Measurements from ENCODE around the gene TUBA3E. TPM values are rescaled to one million over a fixed set of nuclear protein-coding genes. Genes with fewer than 3 reads are reported as not detected.

The TUBA3E gene
- total and polyA plus RNA-seq, 2 of the 8 experiments (the other 6 are each of a cell fraction or from before 2014, with no cell fraction given): not detected

GRCh38 chr2:130152816-130153595 lies 45.2 kb downstream of the TUBA3E start:
- no peak overlapping the region for H2AFZ ChIP-seq (ENCODE audit: low read length)
- H3K56ac ChIP-seq (replicated peaks; ENCODE audit: insufficient read length, low read depth, low read length): no peak overlapping the region
- H3K4me2 ChIP-seq (ENCODE audit: insufficient read depth in 1 of 2, low read depth in 2 of 2, low read length in 2 of 2): no peak overlapping the region
- no peak overlapping the region for H2BK5ac ChIP-seq (ENCODE audit: low read depth, low read length)
- H2BK120ac ChIP-seq (replicated peaks; ENCODE audit: low read depth, low read length): no peak overlapping the region
- H3K23me2 ChIP-seq (ENCODE audit: low read depth, low read length): no peaks in the 10 kb centered on the region
- DNase-seq (ENCODE audit: low read depth in 1 of 2, low spot score in 2 of 2) (no peak), FAIRE-seq (no peak)
- no peaks in the 10 kb centered on the region for H3K4me1 ChIP-seq (replicated peaks in 1 of 4; ENCODE audit: control insufficient read depth in 3 of 4, insufficient read depth in 4 of 4, low read length in 3 of 4)
- no peak overlapping the region for H4K91ac ChIP-seq (replicated peaks; ENCODE audit: insufficient read length, low read length)
- no peak overlapping the region for H2BK20ac ChIP-seq (ENCODE audit: low read length)
- no peak overlapping the region for H2BK12ac ChIP-seq (ENCODE audit: low read depth, low read length)
- no peak overlapping the region for H3K14ac ChIP-seq (ENCODE audit: insufficient read length)
- no peaks in the 10 kb centered on the region for H4K20me1 ChIP-seq (replicated peaks in 1 of 2; ENCODE audit: control insufficient read depth in 1 of 2, insufficient read depth in 2 of 2, low read length in 2 of 2)
- H3K79me1 ChIP-seq (ENCODE audit: low read depth, low read length): no peaks in the 10 kb centered on the region
- no peak overlapping the region for H2BK15ac ChIP-seq (ENCODE audit: low read length)
- no peak overlapping the region for H4K5ac ChIP-seq (ENCODE audit: insufficient read length, low read depth, low read length)
- no peaks in the 10 kb centered on the region for H3K27me3 ChIP-seq (replicated peaks in 1 of 4; ENCODE audit: control insufficient read depth in 3 of 4, extremely low read depth in 1 of 4, insufficient read depth in 3 of 4, low read length in 3 of 4)
- H2AK5ac ChIP-seq (ENCODE audit: low read depth, low read length): no peak overlapping the region
- no peak overlapping the region for H3K27ac ChIP-seq (ENCODE audit: low read depth, low read length)
- no peak overlapping the region for H3K18ac ChIP-seq (ENCODE audit: extremely low read depth, low read length)
- no peaks in the 10 kb centered on the region for H3K79me2 ChIP-seq (ENCODE audit: control insufficient read depth in 1 of 2, insufficient read depth in 2 of 2, low read length in 2 of 2)
- peaks cover 3 to 32% (median 14%) of the 10 kb centered on the region in 4 experiments; a peak in 5 of 8 replicates for H3K36me3 ChIP-seq (ENCODE audit: control insufficient read depth in 2 of 4, insufficient read depth in 4 of 4, low read length in 3 of 4)
- no peak overlapping the region for H3K4me3 ChIP-seq (ENCODE audit: extremely low read depth in 1 of 4, insufficient read depth in 2 of 4, low read depth in 3 of 4, low read length in 4 of 4)
- H3K9ac ChIP-seq (replicated peaks in 1 of 4; ENCODE audit: extremely low read depth in 1 of 4, low read depth in 3 of 4, low read length in 3 of 4): no peak overlapping the region
- no peaks in the 10 kb centered on the region for H3K9me3 ChIP-seq (ENCODE audit: insufficient read depth in 2 of 2, low read depth in 1 of 2, low read length in 1 of 2)
- CTCF ChIA-PET (ENCODE audit: partially characterized antibody): interaction anchor here (0.6 kb wide), 1 partner anchor 547 kb away, joined by 3 read pairs; no protein-coding TSS in a partner anchor
- H3K4ac ChIP-seq (replicated peaks; ENCODE audit: insufficient read length, low read depth, low read length): no peak overlapping the region
- WGBS, 2 experiments (ENCODE audit: extremely low coverage in 1 of 2, insufficient coverage in 1 of 2, insufficient read length in 1 of 2, insufficient replicate concordance in 2 of 2, low coverage in 1 of 2, low lambda C conversion rate in 2 of 2, missing lambda C conversion rate in 1 of 2): 93% methylated on average over 16 of the region's 25 CpGs; no CpG with 5 or more reads in 1 of the 2 experiments
- POLR2A ChIA-PET (ENCODE audit: partially characterized antibody): no interaction called here
- no peak overlapping the region for H3K23ac ChIP-seq (ENCODE audit: insufficient read length)
- H4K8ac ChIP-seq (ENCODE audit: extremely low read depth, insufficient read depth, low read length): no peak overlapping the region
- TF ChIP-seq JUN (IDR thresholded peaks at IDR 0.05; ENCODE audit: low read depth, low read length) (no peak), EGR1 (IDR thresholded peaks at IDR 0.05; ENCODE audit: borderline replicate concordance, low read depth, low read length) (no peak), NRF1 (IDR thresholded peaks at IDR 0.05; ENCODE audit: low read depth, low read length) (no peak), EP300 (IDR thresholded peaks at IDR 0.05; ENCODE audit: borderline replicate concordance in 1 of 2, low read depth in 2 of 2, low read length in 2 of 2) (no peak), TAF1 (IDR thresholded peaks at IDR 0.05; ENCODE audit: low read depth, low read length) (no peak), POLR2AphosphoS5 (IDR thresholded peaks at IDR 0.05; ENCODE audit: low read depth, low read length) (no peak), HDAC6 (IDR thresholded peaks at IDR 0.05; ENCODE audit: low read depth, low read length) (no peak), USF2 (IDR thresholded peaks at IDR 0.05; ENCODE audit: low read length) (no peak), TCF12 (IDR thresholded peaks at IDR 0.05; ENCODE audit: low read depth, low read length) (no peak), TBP (IDR thresholded peaks at IDR 0.05; ENCODE audit: low read depth, low read length) (no peak), FOSL1 (IDR thresholded peaks at IDR 0.05; ENCODE audit: insufficient read depth, low read depth, low read length) (no peak), SAP30 (IDR thresholded peaks at IDR 0.05; ENCODE audit: insufficient read depth, insufficient replicate concordance, low read length) (no peak)

Data from H1 (cell line).